Tibial nerve (tissue), 4 donors: ENCODE data around the gene L3MBTL3. TPM values are rescaled to one million over a fixed set of nuclear protein-coding genes. Genes with fewer than 3 reads are reported as not detected.
"Not testable (repeated sequence)": the region's sequence is repeated elsewhere in the genome, so short reads cannot be mapped to it uniquely, and the experiment has no call there.

Source experiments
- DNase-seq, 2 donors: peaks; one replicate each; pipeline ENCODE4 v3.0.0-alpha.2; 2019; ENCODE audit warnings: low spot score in 2 of 2
- H3K27ac ChIP-seq, 4 donors: fragments of 200-600 bp; sonication (generic) in 3 of 4; one replicate each; pipeline ENCODE4 v1.5.1; 2017 to 2019; ENCODE audit warnings: mild to moderate bottlenecking in 1 of 4
- H3K27me3 ChIP-seq, 2 donors: fragments of 200-600 bp; sonication (generic) in 1 of 2; one replicate each; pipeline versions ENCODE4 v1.5.1 to v1.6.0; 2017 to 2019
- H3K36me3 ChIP-seq, 3 donors: fragments of 200-600 bp; sonication (generic); one replicate each; pipeline ENCODE4 v1.5.1; 2018 to 2019
- H3K4me1 ChIP-seq, 4 donors: fragments of 200-600 bp; sonication (generic) in 3 of 4; one replicate each; pipeline ENCODE4 v1.5.1; 2017 to 2019
- H3K4me3 ChIP-seq, 4 donors: fragments of 200-600 bp; sonication (generic) in 3 of 4; one replicate each; pipeline ENCODE4 v1.5.1; 2017 to 2019; ENCODE audit warnings: mild to moderate bottlenecking in 1 of 4, moderate library complexity in 1 of 4
- H3K9me3 ChIP-seq, 4 donors: fragments of 200-600 bp; sonication (generic) in 3 of 4; one replicate each; pipeline ENCODE4 v1.5.1; 2017 to 2019
- CTCF ChIP-seq, 5 experiments: fragments of 200-600 bp in 3 of 5; fragments of 450-650 bp in 2 of 5; sonication (generic) in 3 of 5; IDR thresholded peaks; one replicate each; pipeline ENCODE4 v1.5.1; 2016 to 2019; ENCODE audit warnings: antibody characterized with exemption in 5 of 5, mild to moderate bottlenecking in 3 of 5, moderate library complexity in 2 of 5
- EP300 ChIP-seq, 2 donors: sonication (generic); formaldehyde crosslinking; IDR thresholded peaks; one replicate each; pipeline ENCODE4 v1.6.1; 2017; ENCODE audit warnings: antibody characterized with exemption in 2 of 2, mild to moderate bottlenecking in 1 of 2
- POLR2A ChIP-seq, 2 donors: fragments of 450-650 bp; IDR thresholded peaks; one replicate each; pipeline ENCODE4 v1.6.1; 2017; ENCODE audit warnings: antibody characterized with exemption in 2 of 2, mild to moderate bottlenecking in 2 of 2, moderate library complexity in 2 of 2
- WGBS, 2 donors: methylation state at CpG; one replicate each; pipeline ENCODE4 v1.1.5; 2018; 5-methylcytosine and 5-hydroxymethylcytosine counted together
- total RNA-seq, 4 donors: library from RNA; depleted of rRNA; stranded (reverse); fragments of >200 nt; gene quantifications; one replicate each; pipeline ENCODE4 v1.1.0, GENCODE V29; 2016

Gene L3MBTL3
- total RNA-seq, 4 donors from 2014 or later: 12.3 to 17.3 (median 14.4) TPM

GRCh38 chr6:130148181-130148580 is 129.8 kb downstream of the L3MBTL3 start:
- DNase-seq: no peak
- WGBS, 2 donors: 83 to 87% methylated on average over 7 of the region's 7 CpGs
- H3K27ac ChIP-seq: no peak overlapping the region
- TF ChIP-seq EP300 (IDR thresholded peaks at IDR 0.05) (no peak), CTCF (IDR thresholded peaks at IDR 0.05) (no peak), POLR2A (IDR thresholded peaks at IDR 0.05) (no peak)
- H3K4me1 ChIP-seq: no peaks in the 10 kb centered on the region
- no peaks in the 10 kb centered on the region for H3K9me3 ChIP-seq
- peaks cover 0 to 15% (median 4%) of the 10 kb centered on the region in 3 donors for H3K36me3 ChIP-seq
- H3K4me3 ChIP-seq: no peak overlapping the region
- no peaks in the 10 kb centered on the region for H3K27me3 ChIP-seq

GRCh38 chr6:130149016-130149415 is 130.6 kb downstream of the L3MBTL3 start:
- not testable (repeated sequence) for DNase-seq, H3K4me1 ChIP-seq, H3K9me3 ChIP-seq, H3K36me3 ChIP-seq, H3K27ac ChIP-seq, H3K27me3 ChIP-seq, H3K4me3 ChIP-seq
- WGBS, 2 donors: 83 to 88% methylated on average over 2 of the region's 2 CpGs

- 77 to 79% methylated on average over 8 of the region's 8 CpGs for WGBS, 2 donors
- H3K27ac ChIP-seq: no peak overlapping the region
- DNase-seq: no peak
- no peaks in the 10 kb centered on the region for H3K27me3 ChIP-seq
- H3K36me3 ChIP-seq: peaks cover 0 to 3% (median 0%) of the 10 kb centered on the region in 3 donors
- H3K4me1 ChIP-seq: no peaks in the 10 kb centered on the region
- no peak overlapping the region for H3K4me3 ChIP-seq
- no peaks in the 10 kb centered on the region for H3K9me3 ChIP-seq
- no peak for TF ChIP-seq CTCF (IDR thresholded peaks at IDR 0.05)
- TF ChIP-seq EP300 (IDR thresholded peaks at IDR 0.05): no peak
- no peak for TF ChIP-seq POLR2A (IDR thresholded peaks at IDR 0.05)
Measured at GRCh38 chr6:130150906-130151305, 132.5 kb downstream of the L3MBTL3 start.

- no peak overlapping the region for H3K27ac ChIP-seq
- no peak for TF ChIP-seq POLR2A (IDR thresholded peaks at IDR 0.05)
- TF ChIP-seq EP300 (IDR thresholded peaks at IDR 0.05): no peak
- TF ChIP-seq CTCF (IDR thresholded peaks at IDR 0.05): no peak
- WGBS, 2 donors: 79 to 83% methylated on average over 6 of the region's 6 CpGs
- H3K36me3 ChIP-seq: peaks cover 0 to 3% (median 0%) of the 10 kb centered on the region in 3 donors
- H3K4me1 ChIP-seq: no peaks in the 10 kb centered on the region
- no peaks in the 10 kb centered on the region for H3K27me3 ChIP-seq
- no peak for DNase-seq
- no peak overlapping the region for H3K4me3 ChIP-seq
- H3K9me3 ChIP-seq: peaks cover 0 to under 1% (median 0%) of the 10 kb centered on the region in 4 donors
Measured at GRCh38 chr6:130152908-130153510, 134.6 kb downstream of the L3MBTL3 start.

GRCh38 chr6:130156908-130157307 is 138.5 kb downstream of the L3MBTL3 start:
- H3K36me3 ChIP-seq: peaks cover 0 to 3% (median 0%) of the 10 kb centered on the region in 3 donors
- DNase-seq: no peak
- WGBS, 2 donors: 95 to 96% methylated on average over 5 of the region's 5 CpGs
- no peaks in the 10 kb centered on the region for H3K27me3 ChIP-seq
- H3K9me3 ChIP-seq: peaks cover 0 to 17% (median 0%) of the 10 kb centered on the region in 4 donors
- H3K4me3 ChIP-seq: no peak overlapping the region
- no peaks in the 10 kb centered on the region for H3K4me1 ChIP-seq
- TF ChIP-seq POLR2A (IDR thresholded peaks at IDR 0.05) (no peak), CTCF (IDR thresholded peaks at IDR 0.05) (no peak), EP300 (IDR thresholded peaks at IDR 0.05) (no peak)
- no peak overlapping the region for H3K27ac ChIP-seq
